Measurements from ENCODE around the gene LIG1.
A peak's percentile ranks its signal among the peaks of the same experiment; 100 is the strongest.

Gene LIG1

GRCh38 chr19:48169939-48170803 lies at the start of gene LIG1, which contains the start of gene ZSWIM9:
TSS of gene LIG1 (minus strand) at chr19:48170344. CDS start at chr19:48165566, 4,778 bp downstream.
TSS of gene ZSWIM9 (plus strand) at chr19:48170680. CDS start at chr19:48171803, 1,123 bp downstream.
- DNase-seq (ENCODE audit: extremely low read depth in 1 of 2, low read depth in 1 of 2) = peak; percentile 63 to 86

DNA sequence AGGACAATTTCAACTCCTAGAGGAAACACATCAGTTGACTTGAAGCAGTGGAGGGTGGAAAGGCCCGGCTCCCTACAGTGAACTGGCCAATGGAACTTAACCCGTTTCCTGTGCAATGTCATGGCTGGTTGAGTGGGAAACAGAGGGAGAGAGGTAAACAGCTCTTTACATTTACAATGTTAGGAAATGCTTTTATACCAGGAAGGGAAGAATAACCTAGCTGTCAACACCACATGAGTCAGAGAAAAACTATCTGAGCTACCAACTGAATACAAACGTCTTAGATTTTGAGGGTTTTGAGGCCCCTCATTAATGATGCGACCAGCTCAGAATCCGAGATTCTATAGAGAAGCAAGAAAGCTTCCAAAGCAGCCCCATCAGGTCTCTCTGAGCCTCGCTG lies 48.9 kb upstream of the LIG1 start:
- DNase-seq (ENCODE audit: extremely low read depth in 1 of 2, low read depth in 1 of 2) = no peak

GRCh38 chr19:48216933-48217332 lies 46.8 kb upstream of the LIG1 start:
- DNase-seq (ENCODE audit: extremely low read depth in 1 of 2, low read depth in 1 of 2) = no peak

DNA sequence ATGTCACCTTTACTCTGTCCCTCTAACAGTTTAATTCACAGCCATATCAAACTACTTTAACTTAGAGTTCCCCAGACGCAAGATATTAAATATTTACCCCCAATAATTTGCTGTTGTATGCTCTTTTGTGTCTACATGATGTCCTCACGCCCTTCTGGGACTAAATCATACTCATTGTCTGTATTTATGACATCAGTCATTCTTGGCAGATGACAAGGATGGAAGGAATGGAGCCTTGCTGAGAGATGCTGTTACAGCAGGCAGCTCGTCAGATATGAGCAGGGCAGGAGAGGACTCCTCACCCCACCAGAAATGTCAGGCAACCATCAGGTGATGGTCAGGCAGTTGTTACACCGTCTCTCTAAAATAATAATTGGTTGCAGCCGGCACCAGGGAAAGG lies 43.8 kb upstream of the LIG1 start:
- no peak for DNase-seq (ENCODE audit: extremely low read depth in 1 of 2, low read depth in 1 of 2)

- no peak for DNase-seq (ENCODE audit: extremely low read depth in 1 of 2, low read depth in 1 of 2)
These were observed 39.9 kb upstream of the LIG1 start for GRCh38 chr19:48210005-48210404.

DNA sequence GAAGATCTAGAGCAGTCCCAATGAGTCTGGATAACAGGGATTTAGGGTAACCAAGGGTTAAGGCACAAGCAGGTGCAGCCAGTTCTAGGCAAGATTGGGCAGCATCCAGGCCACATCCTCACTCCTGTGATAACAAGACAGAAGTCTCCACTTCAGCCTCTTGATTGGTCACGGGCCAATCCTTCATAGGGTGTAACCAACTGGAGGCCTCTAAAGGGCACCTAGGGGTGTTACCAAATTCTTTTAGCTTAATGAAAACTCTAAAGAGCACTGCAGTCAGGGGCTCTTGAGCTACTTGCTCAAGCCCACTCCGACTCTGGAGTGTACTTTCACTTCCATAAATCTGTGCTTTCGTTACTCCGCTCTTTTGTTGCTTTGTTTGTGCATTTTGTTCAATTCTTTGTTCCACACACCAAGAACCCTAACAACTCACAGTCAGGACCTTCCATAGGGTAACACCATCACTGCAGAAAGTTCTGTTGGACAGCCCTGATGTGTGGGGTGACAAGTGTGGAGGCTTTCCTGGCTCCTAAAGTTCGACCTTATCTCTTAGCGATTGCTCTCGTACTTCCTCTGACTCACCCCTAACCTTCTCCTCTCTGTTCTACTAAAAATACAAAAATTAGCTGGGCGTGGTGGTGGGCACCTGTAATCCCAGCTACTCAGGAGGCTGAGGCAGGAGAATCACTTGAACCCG lies 36.4 kb upstream of the LIG1 start:
- DNase-seq (ENCODE audit: extremely low read depth in 1 of 2, low read depth in 1 of 2) = no peak

DNA sequence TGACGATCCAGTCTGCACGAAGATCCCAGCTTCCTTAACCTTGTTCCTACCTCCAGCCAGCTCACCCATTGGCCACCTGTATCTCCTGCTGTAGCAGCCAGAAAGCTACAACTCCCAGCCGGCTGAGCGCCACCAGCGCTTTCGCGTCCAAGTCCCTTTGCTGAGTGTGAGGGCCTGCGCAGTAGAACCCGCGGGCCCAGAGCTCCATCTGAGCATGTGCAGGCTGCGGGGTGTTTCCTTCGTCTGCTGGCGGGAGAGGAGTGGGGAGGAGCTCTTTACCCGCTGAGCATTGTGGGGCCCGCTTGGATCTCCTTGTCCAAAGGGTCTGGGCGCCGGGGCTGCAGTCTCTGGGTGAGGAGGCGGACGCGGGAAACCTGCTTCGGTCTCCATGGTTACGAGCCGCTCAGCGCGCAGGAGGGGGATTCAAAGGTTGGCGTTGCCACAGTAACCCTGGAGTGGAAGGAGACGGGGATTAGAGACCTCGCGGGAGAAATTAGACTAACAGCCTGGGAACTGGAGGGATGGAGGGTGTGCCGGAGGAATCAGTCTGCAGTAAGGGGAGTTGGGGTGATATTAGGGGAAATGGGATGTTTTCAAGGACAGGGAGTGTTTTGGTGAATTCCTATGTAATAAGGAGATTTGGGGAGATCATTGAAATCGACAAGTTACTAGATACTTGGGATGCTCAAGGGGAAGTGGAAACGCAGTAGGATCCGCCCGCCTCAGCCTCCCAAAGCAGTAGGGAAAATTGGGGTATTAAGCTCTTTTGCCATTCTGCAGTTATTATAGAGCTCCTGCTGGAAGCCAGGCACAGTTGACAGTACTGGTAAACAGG lies 33.9 kb upstream of the LIG1 start:
- DNase-seq (ENCODE audit: extremely low read depth in 1 of 2, low read depth in 1 of 2) = peak; percentile 69 to 75

GRCh38 chr19:48203222-48203793 lies 33.2 kb upstream of the LIG1 start:
- no peak for DNase-seq (ENCODE audit: extremely low read depth in 1 of 2, low read depth in 1 of 2)

DNA sequence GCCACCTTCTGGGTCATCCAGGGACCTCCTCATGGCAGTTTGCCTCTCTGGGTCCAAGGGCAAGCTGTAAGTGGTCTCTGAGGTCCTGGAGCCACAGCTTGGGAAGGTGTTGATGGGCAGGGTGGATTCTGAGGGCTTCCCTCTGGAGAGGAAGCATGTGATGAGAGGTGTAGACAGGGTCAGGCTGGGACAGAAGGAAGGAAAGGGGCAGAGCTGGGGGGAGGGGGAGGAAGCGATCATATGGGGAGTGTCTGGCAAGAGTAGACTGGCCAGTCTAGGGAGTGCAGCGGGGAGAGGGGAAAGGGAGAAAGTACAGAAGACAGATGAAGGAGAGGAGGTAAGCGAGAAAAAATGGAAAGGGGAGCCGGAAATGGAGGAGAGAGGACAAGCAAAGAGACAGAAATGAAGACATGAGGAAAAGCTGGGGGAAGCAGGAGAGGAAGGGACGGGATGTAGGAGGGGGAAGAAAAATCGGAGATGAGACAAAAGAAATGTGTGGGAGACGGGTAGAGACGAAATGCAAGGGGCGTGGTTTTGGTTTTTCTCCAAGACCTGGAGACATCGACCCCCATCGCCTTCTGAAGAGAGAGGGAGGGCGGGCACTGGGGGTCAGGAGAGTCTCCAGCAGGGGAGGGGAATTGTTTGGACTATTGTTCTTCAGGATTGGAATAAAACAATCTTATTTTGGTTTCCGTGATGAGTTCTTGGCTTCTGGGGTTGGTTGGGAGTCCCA lies 27.0 kb upstream of the LIG1 start:
- DNase-seq (ENCODE audit: extremely low read depth in 1 of 2, low read depth in 1 of 2) = no peak

GRCh38 chr19:48196321-48196763 lies 26.2 kb upstream of the LIG1 start:
- DNase-seq (ENCODE audit: extremely low read depth in 1 of 2, low read depth in 1 of 2) = no peak

- no peak for DNase-seq (ENCODE audit: extremely low read depth in 1 of 2, low read depth in 1 of 2)
These were observed 25.0 kb upstream of the LIG1 start for GRCh38 chr19:48194844-48195830.

DNA sequence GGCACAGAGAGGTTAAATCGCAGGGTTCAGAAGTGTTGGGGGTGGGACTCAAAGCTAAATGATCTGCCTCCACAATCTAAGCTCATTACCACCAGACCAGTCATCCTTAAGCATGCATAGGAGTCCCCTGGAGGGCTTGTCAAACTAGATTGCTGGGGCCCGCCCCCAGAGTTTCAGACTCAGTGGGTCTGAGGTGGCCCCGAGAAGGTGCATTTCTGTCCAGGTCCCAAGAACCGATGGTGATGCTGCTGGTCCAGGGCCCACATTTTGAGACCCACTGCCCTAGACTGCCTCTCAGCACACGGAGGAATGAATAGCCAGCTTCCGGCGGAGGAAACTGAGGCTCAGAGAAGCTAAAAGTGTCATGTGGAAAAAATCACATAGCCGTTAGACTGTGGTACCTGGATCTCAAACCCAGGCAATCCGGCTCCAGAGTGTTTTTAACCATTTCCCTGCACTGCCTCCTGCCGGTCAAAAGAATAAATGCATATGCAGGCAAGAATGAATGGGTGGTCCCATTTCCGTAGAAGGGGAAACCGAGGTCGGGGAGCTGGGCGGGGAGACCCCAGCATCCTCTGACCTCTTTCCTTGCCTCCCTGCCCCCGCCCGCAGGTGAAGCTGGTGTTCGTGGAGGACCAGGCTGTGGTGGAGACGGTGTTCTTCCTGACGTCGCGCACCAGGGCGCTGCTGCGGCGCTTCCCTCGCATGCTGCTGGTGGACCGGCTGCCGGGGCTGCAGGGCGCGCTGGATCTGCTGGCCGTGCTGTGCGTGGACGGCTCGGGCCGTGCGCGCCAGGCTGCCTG lies 24.1 kb upstream of the LIG1 start:
- DNase-seq (ENCODE audit: extremely low read depth in 1 of 2, low read depth in 1 of 2) = no peak

DNA sequence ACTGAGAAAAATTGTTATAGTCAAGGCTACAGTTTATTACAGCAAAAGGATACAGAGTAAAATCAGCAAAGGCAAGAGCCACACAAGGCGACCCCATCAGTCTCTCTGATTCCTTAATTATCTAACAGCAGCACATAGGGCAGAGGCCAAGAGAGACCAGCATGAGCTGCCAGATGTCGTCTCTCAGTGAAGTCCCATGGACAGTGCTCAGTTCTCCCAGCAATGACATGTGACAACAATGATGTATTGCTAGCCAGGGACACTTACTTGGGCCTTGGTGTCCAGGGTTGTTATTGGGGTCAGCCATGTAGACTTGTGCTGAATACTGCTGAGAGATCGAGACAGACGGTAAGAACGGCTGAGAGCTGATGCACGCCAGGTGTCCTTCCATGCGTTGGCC lies 22.6 kb upstream of the LIG1 start:
- no peak for DNase-seq (ENCODE audit: extremely low read depth in 1 of 2, low read depth in 1 of 2)

GRCh38 chr19:48190885-48191284 lies 20.7 kb upstream of the LIG1 start:
- DNase-seq (ENCODE audit: extremely low read depth in 1 of 2, low read depth in 1 of 2) = no peak

DNA sequence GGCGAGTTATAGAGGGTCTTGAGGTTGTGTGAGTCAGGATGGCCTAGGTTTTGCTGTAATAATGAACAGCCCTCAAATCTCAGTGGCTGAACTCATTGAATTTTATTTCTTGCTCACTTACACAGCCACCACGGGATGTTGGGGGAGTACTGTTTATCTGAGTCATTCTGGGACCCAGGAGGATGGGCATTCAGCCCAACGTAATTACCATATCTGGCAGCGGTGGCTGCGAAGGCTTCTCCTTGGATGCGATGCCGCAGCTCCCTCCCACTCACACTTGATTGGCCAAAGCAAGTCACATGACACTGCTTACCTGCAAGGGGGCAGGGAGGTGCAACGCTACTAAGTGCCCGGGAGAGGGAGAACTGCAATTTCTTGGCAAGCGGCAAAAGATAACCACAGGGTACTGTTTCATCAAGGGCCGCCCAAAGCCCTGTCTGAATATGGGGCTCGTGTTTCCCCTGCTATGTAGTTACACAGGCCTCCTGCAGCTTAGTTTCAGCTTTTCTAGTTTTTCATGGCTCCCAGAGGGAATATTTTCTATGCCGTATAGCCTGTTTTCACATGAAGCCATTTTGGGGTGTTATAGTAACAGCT lies 20.2 kb upstream of the LIG1 start:
- DNase-seq (ENCODE audit: extremely low read depth in 1 of 2, low read depth in 1 of 2) = peak; percentile 14 to 44

GRCh38 chr19:48186541-48186991 lies 16.4 kb upstream of the LIG1 start:
- no peak for DNase-seq (ENCODE audit: extremely low read depth in 1 of 2, low read depth in 1 of 2)

- DNase-seq (ENCODE audit: extremely low read depth in 1 of 2, low read depth in 1 of 2) = no peak
These were observed 15.9 kb upstream of the LIG1 start for GRCh38 chr19:48186015-48186414.

DNA sequence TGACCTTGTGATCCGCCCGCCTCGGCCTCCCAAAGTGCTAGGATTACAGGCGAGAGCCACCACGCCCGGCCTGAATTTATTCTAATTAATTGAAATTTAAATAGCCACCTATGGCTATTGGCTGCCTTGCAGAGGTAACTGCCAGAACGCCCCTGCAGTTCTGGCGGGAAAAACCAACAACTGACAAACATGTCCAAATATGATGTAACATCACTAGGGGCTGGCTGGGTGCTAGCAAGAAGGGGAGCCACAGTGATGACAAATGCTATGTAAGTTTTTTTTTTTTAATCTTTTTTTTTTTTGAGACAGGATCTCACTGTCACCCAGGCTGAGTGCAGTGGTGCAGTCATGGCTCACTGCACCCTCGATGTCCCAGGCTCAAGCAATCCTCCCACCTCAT lies 13.2 kb upstream of the LIG1 start:
- DNase-seq (ENCODE audit: extremely low read depth in 1 of 2, low read depth in 1 of 2) = no peak
